Adrenal gland (tissue), 12 donors: ENCODE data around the gene SFXN3. TPM values are rescaled to one million over a fixed set of nuclear protein-coding genes. Genes with fewer than 3 reads are reported as not detected.

Source experiments
- DNase-seq, 7 donors: peaks; one replicate each; pipeline ENCODE4 v3.0.0-alpha.2; 2019 to 2020
- H3K27ac ChIP-seq, 5 donors: fragments of 200-600 bp; sonication (generic) in 4 of 5; 1 replicate in 3 of 5; 2 replicates in 2 of 5; pipeline versions ENCODE4 v1.5.1 to v1.8.0; 2016 to 2020; ENCODE audit warnings: mild to moderate bottlenecking in 1 of 5
- H3K27me3 ChIP-seq: fragments of 200-600 bp; 2 replicates; pipeline ENCODE4 v1.8.0; 2021
- H3K36me3 ChIP-seq, 2 donors: fragments of 200-600 bp; replicated peaks in 1 of 2; 1 replicate in 1 of 2; 2 replicates in 1 of 2; pipeline versions ENCODE4 v1.5.1 to v1.8.0; 2018 to 2022
- H3K4me1 ChIP-seq, 2 donors: fragments of 200-600 bp; replicated peaks in 1 of 2; 1 replicate in 1 of 2; 2 replicates in 1 of 2; pipeline versions ENCODE4 v1.5.1 to v1.8.0; 2018 to 2021
- H3K4me3 ChIP-seq, 4 donors: fragments of 200-600 bp; sonication (generic) in 3 of 4; one replicate each; pipeline ENCODE4 v1.5.1; 2016 to 2018
- H3K9me3 ChIP-seq, 3 donors: fragments of 200-600 bp; sonication (generic) in 1 of 3; replicated peaks in 1 of 3; 1 replicate in 2 of 3; 2 replicates in 1 of 3; pipeline versions ENCODE4 v1.5.1 to v1.8.0; 2016 to 2021
- CTCF ChIP-seq, 6 experiments: fragments of 450-650 bp in 4 of 6; fragments of 200-600 bp in 2 of 6; sonication (generic) in 1 of 6; IDR thresholded peaks; 1 replicate in 5 of 6; 2 replicates in 1 of 6; pipeline versions ENCODE4 v1.5.1 to v1.8.0; 2016 to 2021; ENCODE audit warnings: antibody characterized with exemption in 6 of 6, mild to moderate bottlenecking in 2 of 6, moderate library complexity in 1 of 6
- POLR2A ChIP-seq, 2 donors: fragments of 450-650 bp; IDR thresholded peaks; one replicate each; pipeline ENCODE4 v1.6.1; 2017; ENCODE audit warnings: antibody characterized with exemption in 2 of 2, mild to moderate bottlenecking in 2 of 2, moderate library complexity in 1 of 2
- WGBS, 4 donors: extraction: QIAGEN DNeasy Blood & Tissue Kit in 2 of 4; methylation state at CpG; one replicate each; pipeline versions ENCODE4 v1.1.5 to v1.1.7; 2013 to 2017; 5-methylcytosine and 5-hydroxymethylcytosine counted together
- intact Hi-C, 2 donors: fragments of 100-400 bp; cut with DNase I; formaldehyde crosslinking; loops; one replicate each; pipeline versions ENCODE4 v1.14.1 to v1.15.0; 2022 to 2023
- polyA plus RNA-seq, 3 donors: library from polyadenylated mRNA; stranded (reverse); fragments of 200-250 nt in 2 of 3; fragments of 350-450 nt in 1 of 3; fragmentation: Illumina TruSeq in 1 of 3; extraction: RNeasy Lipid Tissue Mini Kit (QIAGEN cat#74804) in 1 of 3; gene quantifications; one replicate each; pipeline ENCODE4 v1.2.3, GENCODE V29; 2013 to 2014
- total RNA-seq, 9 donors: library from RNA; depleted of rRNA in 4 of 9; stranded (reverse); fragments of >200 nt in 4 of 9; fragments of 120-200 nt in 1 of 9; fragmentation: NEBNext Ultra II Directional in 1 of 9; extraction: Animal tissue kit (Norgen Biotek cat#: 25700) in 1 of 9; gene quantifications; one replicate each; pipeline versions ENCODE4 v1.1.0 to v1.2.4, GENCODE V29; 2013 to 2023
- donor health status: healthy with polysubstance abuse.
- donor health status: Bipolar disorder and iron deficiency.
- donor health status: DM: yes; HTN: yes; CAD: no.
- donor health status: DM: no; HTN: no; CAD: no.
- donor health status: DM: no; HTN: no; CAD: no.
- donor health status: DM: yes; HTN: yes; CAD: no.

SFXN3 gene
- total and polyA plus RNA-seq, 12 donors: 20.4 to 54.0 (median 31.0) TPM

- Histone ChIP-seq H3K4me3 (no peak overlapping the region), H3K27me3 (peaks cover 56% of the 10 kb centered on the region), H3K9me3 (no peaks in the 10 kb centered on the region), H3K36me3 (no peaks in the 10 kb centered on the region), H3K27ac (no peak overlapping the region), H3K4me1 (no peaks in the 10 kb centered on the region)
- no peak for TF ChIP-seq CTCF (IDR thresholded peaks at IDR 0.05)
- TF ChIP-seq POLR2A (IDR thresholded peaks at IDR 0.05): no peak
- WGBS, 4 donors: 70 to 84% (median 82%) methylated on average over 9 to 11 of the region's 11 CpGs
- intact Hi-C loops: no loop called here
- no peak for DNase-seq
Measured at GRCh38 chr10:101089520-101090299, 58.7 kb downstream of the SFXN3 start.

GRCh38 chr10:101090597-101090996 lies 59.6 kb downstream of the SFXN3 start:
- 79 to 91% (median 89%) methylated on average over 5 of the region's 5 CpGs for WGBS, 4 donors
- H3K27me3 ChIP-seq: peaks cover 56% of the 10 kb centered on the region
- H3K4me1 ChIP-seq: no peaks in the 10 kb centered on the region
- no peak overlapping the region for H3K27ac ChIP-seq
- H3K4me3 ChIP-seq: no peak overlapping the region
- no peaks in the 10 kb centered on the region for H3K36me3 ChIP-seq
- DNase-seq: no peak
- intact Hi-C loops: no loop called here
- no peaks in the 10 kb centered on the region for H3K9me3 ChIP-seq
- TF ChIP-seq CTCF (IDR thresholded peaks at IDR 0.05): no peak
- no peak for TF ChIP-seq POLR2A (IDR thresholded peaks at IDR 0.05)

Other genes starting within 250 kb of the SFXN3 start
- gene SLF2, start 118.3 kb upstream of the SFXN3 start, total RNA-seq: 10 to 100 TPM; 19.8 to 88.7 (median 37.4) TPM
- 10 to 100 TPM; 20.9 to 34.6 (median 31.2) TPM for gene SLF2, start 118.3 kb upstream of the SFXN3 start, polyA plus RNA-seq
- gene SEMA4G, start 61.7 kb upstream of the SFXN3 start, total RNA-seq: 10 to 100 TPM in 5 of 9 donors, 1 to 10 TPM in 4; 6.0 to 21.5 (median 13.9) TPM
- gene SEMA4G, start 61.7 kb upstream of the SFXN3 start, polyA plus RNA-seq: 10 to 100 TPM; 14.1 to 16.8 (median 14.3) TPM
- gene MRPL43, start 43.7 kb upstream of the SFXN3 start, total RNA-seq: 100 to 1,000 TPM in 7 of 9 donors, 10 to 100 TPM in 2; 92.7 to 214 (median 129) TPM
- gene MRPL43, start 43.7 kb upstream of the SFXN3 start, polyA plus RNA-seq: 100 to 1,000 TPM in 2 of 3 donors, 10 to 100 TPM in 1; 58.4 to 188 (median 175) TPM
- 10 to 100 TPM in 4 of 9 donors, 1 to 10 TPM in 5; 5.3 to 14.2 (median 9.4) TPM for gene TWNK, start 43.7 kb upstream of the SFXN3 start, total RNA-seq
- gene TWNK, start 43.7 kb upstream of the SFXN3 start, polyA plus RNA-seq: 10 to 100 TPM in 1 of 3 donors, 1 to 10 TPM in 2; 7.6 to 21.8 (median 9.0) TPM
- 100 to 1,000 TPM in 4 of 9 donors, 10 to 100 TPM in 5; 30.1 to 161 (median 96.8) TPM for gene LZTS2, start 31.4 kb upstream of the SFXN3 start, total RNA-seq
- gene LZTS2, start 31.4 kb upstream of the SFXN3 start, polyA plus RNA-seq: 100 to 1,000 TPM in 2 of 3 donors, 10 to 100 TPM in 1; 12.2 to 232 (median 126) TPM
- 1 to 10 TPM in 2 of 9 donors, under 1 TPM in 6, not detected in 1; 0.13 to 1.9 (median 0.57) TPM for gene PDZD7, start 105 bp upstream of the SFXN3 start, total RNA-seq
- gene PDZD7, start 105 bp upstream of the SFXN3 start, polyA plus RNA-seq: 1 to 10 TPM in 2 of 3 donors, under 1 TPM in 1; 0.18 to 3.5 (median 1.0) TPM
- 1 to 10 TPM; 1.3 to 5.4 (median 2.1) TPM for gene KAZALD1, start 30.8 kb downstream of the SFXN3 start, total RNA-seq
- 1 to 10 TPM in 2 of 3 donors, under 1 TPM in 1; 0.55 to 3.9 (median 2.9) TPM for gene KAZALD1, start 30.8 kb downstream of the SFXN3 start, polyA plus RNA-seq
- gene TLX1, start 100.1 kb downstream of the SFXN3 start, total RNA-seq: not detected
- gene TLX1, start 100.1 kb downstream of the SFXN3 start, polyA plus RNA-seq: not detected
- gene LBX1, start 198.2 kb downstream of the SFXN3 start, total RNA-seq: under 1 TPM in 1 of 9 donors, not detected in 8; 0.14 TPM
- not detected for gene LBX1, start 198.2 kb downstream of the SFXN3 start, polyA plus RNA-seq